K562 (cell line): ENCODE data around the gene FASTKD1. TPM values are rescaled to one million over a fixed set of nuclear protein-coding genes. Genes with fewer than 3 reads are reported as not detected.
A peak's percentile ranks its signal among the peaks of the same experiment; 100 is the strongest.

ENCODE experiments used
- DPF2 ChIP-seq: fragments of 450-650 bp; IDR thresholded peaks from 2 replicates; pipeline ENCODE4 v1.6.1; 2016
- ELF2 ChIP-seq: fragments of 250-450 bp; sonication (Bioruptor Pico); IDR thresholded peaks from 2 replicates; pipeline ENCODE4 v1.5.0; 2021; ENCODE audit warnings: mild to moderate bottlenecking
- HDGF ChIP-seq: fragments of 450-650 bp; IDR thresholded peaks from 2 replicates; pipeline ENCODE4 v1.6.1; 2016
- HNRNPL ChIP-seq: fragments of 200-400 bp; formaldehyde crosslinking; IDR thresholded peaks from 2 replicates; pipeline ENCODE4 v1.6.1; 2017; ENCODE audit warnings: low read depth, mild to moderate bottlenecking, low read length
- JUND ChIP-seq, 2 experiments: IDR thresholded peaks; 2 replicates in 1 of 2; 3 replicates in 1 of 2; pipeline ENCODE4 v1.6.1; 2011; ENCODE audit warnings: borderline replicate concordance in 2 of 2, low read depth in 2 of 2, low read length in 2 of 2, improper control_type of control experiment in 1 of 2, missing biosample characterization in 1 of 2, missing genetic modification characterization in 1 of 2, missing genetic modification reagents in 1 of 2
- MAFK ChIP-seq: IDR thresholded peaks from 2 replicates; pipeline ENCODE4 v1.6.1; 2011; ENCODE audit warnings: low read length, improper control_type of control experiment
- NCOA6 ChIP-seq: fragments of 450-650 bp; IDR thresholded peaks from 2 replicates; pipeline ENCODE4 v1.6.1; 2017; ENCODE audit warnings: mild to moderate bottlenecking
- TBP ChIP-seq: optimal IDR thresholded peaks from 2 replicates; pipeline ENCODE3; 2011; ENCODE audit warnings: low read depth, low read length, improper control_type of control experiment
- ZNF347 ChIP-seq: fragments of 450-650 bp; formaldehyde crosslinking; IDR thresholded peaks from 2 replicates; pipeline ENCODE4 v1.4.0; 2020; ENCODE audit warnings: low read depth, mild to moderate bottlenecking, moderate library complexity
- ZNF408 ChIP-seq: fragments of 250-450 bp; sonication (Bioruptor Pico); IDR thresholded peaks from 2 replicates; pipeline ENCODE4 v1.4.0; 2020; ENCODE audit warnings: low read depth, mild to moderate bottlenecking, moderate library complexity
- ZNF699 ChIP-seq: fragments of 250-450 bp; sonication (Bioruptor Pico); IDR thresholded peaks from 2 replicates; pipeline ENCODE4 v1.8.0; 2021; ENCODE audit warnings: mild to moderate bottlenecking, moderate library complexity; ENCODE audit not compliant: insufficient replicate concordance
- polyA plus RNA-seq, 8 experiments: library from polyadenylated mRNA; depleted of rRNA in 4 of 8; stranded (reverse) in 5 of 8; unstranded in 3 of 8; fragments of >200 nt; fragmentation: Nextera tagmentation in 2 of 8; fragmentation: Illumina TruSeq in 1 of 8; extraction: Ambion mirVana in 2 of 8; extraction: Trizol in 1 of 8; gene quantifications; 2 replicates each; pipeline versions ENCODE4 v1.2.1 to v1.2.3, GENCODE V29; 2011 to 2014; ENCODE audit warnings: inconsistent platforms in 1 of 8, missing spikeins in 1 of 8
- total RNA-seq, 7 experiments: library from RNA; depleted of rRNA in 6 of 7; stranded (reverse); fragments of >200 nt in 6 of 7; fragmentation: Illumina TruSeq in 2 of 7; extraction: Trizol in 2 of 7; gene quantifications; 2 replicates each; pipeline versions ENCODE4 v1.2.1 to v1.2.3, GENCODE V29; 2011 to 2021; ENCODE audit warnings: low replicate concordance in 1 of 7
- TF ChIP-seq, protein P1 (sequence below), 2 experiments: fragments of 250-450 bp in 1 of 2; fragments of 450-650 bp in 1 of 2; sonication (Bioruptor Pico) in 1 of 2; IDR thresholded peaks; 2 replicates each; pipeline versions ENCODE4 v1.6.1 to v1.8.0; 2016 to 2021; ENCODE audit warnings: mild to moderate bottlenecking in 2 of 2, moderate library complexity in 2 of 2, missing compliant biosample characterization in 1 of 2, missing genetic modification characterization in 1 of 2
- TF ChIP-seq, protein P2 (sequence below): fragments of 450-650 bp; IDR thresholded peaks from 2 replicates; pipeline ENCODE4 v1.6.1; 2016; ENCODE audit warnings: mild to moderate bottlenecking

Gene FASTKD1
- total and polyA plus RNA-seq, 9 of the 15 experiments (the other 6 are each of a cell fraction or from before 2014, with no cell fraction given) = 63.5 to 134 (median 119) TPM

DNA sequence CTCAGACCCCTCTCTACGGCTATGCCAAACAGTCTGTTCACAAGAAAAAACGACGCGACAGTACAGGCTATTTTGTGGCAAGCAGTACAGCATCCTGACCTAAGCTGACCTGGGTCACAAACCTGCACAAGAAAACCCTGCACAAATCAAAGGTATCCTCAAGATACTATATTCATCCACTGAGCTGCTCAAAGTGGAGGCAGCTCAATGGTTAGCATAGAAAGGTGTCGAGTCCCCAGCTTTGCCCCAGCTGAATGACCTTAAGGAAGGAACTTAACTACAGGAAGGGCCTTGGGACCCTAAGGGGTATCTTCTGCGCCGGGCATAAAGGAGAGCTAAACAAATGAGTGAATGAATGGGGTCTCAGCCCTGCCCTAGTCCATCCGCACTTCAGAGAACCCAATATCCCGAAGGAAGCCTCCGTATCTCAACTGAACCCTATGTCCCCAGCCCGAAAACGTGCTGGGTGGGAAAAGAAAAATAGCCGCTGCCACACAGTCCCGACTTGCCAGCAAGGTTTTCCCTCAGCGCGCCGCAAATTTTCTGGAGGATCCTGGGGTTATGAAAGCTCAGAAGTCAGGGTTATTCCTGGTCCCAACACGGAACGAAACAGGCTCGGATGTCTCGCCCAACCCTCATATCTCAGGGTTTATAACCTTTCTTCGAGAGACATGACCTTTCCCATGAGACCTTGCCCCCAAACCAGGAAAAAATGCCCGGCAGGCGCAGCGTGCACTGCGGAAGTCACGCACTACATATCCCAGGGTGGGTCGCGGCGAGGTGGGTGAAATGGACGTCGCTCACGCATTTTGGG is at the start of gene FASTKD1 (continued):
- TF ChIP-seq JUND (IDR thresholded peaks at IDR 0.05; ENCODE audit: borderline replicate concordance, low read depth, low read length) (peak; percentile 85; the same call in 1 of the 2 replicates), JUND (tag; IDR thresholded peaks at IDR 0.05; ENCODE audit: borderline replicate concordance, low read depth, low read length) (peak; percentile 64; the same call in 2 of the 3 replicates), ZNF408 (CRISPR knock-in tag) (no peak), ZNF347 (CRISPR knock-in tag) (no peak), DPF2 (no peak), MAFK (peak; percentile 33), NCOA6 (peak; percentile 81), ELF2 (CRISPR knock-in tag) (peak; percentile 79), ZNF699 (no peak), HDGF (no peak), HNRNPL (no peak), TBP (peak; percentile 88)
- TF ChIP-seq, protein P1, sequence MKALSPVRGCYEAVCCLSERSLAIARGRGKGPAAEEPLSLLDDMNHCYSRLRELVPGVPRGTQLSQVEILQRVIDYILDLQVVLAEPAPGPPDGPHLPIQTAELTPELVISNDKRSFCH (CRISPR knock-in tag; IDR thresholded peaks at IDR 0.05) = no peak
- TF ChIP-seq, protein P1 (tag; IDR thresholded peaks at IDR 0.05) = peak; percentile 86
- TF ChIP-seq, protein P2, sequence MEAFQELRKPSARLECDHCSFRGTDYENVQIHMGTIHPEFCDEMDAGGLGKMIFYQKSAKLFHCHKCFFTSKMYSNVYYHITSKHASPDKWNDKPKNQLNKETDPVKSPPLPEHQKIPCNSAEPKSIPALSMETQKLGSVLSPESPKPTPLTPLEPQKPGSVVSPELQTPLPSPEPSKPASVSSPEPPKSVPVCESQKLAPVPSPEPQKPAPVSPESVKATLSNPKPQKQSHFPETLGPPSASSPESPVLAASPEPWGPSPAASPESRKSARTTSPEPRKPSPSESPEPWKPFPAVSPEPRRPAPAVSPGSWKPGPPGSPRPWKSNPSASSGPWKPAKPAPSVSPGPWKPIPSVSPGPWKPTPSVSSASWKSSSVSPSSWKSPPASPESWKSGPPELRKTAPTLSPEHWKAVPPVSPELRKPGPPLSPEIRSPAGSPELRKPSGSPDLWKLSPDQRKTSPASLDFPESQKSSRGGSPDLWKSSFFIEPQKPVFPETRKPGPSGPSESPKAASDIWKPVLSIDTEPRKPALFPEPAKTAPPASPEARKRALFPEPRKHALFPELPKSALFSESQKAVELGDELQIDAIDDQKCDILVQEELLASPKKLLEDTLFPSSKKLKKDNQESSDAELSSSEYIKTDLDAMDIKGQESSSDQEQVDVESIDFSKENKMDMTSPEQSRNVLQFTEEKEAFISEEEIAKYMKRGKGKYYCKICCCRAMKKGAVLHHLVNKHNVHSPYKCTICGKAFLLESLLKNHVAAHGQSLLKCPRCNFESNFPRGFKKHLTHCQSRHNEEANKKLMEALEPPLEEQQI = no peak
- TF ChIP-seq, all 486 proteins: peak for 180
